ENCODE measurements around the gene POLA1.

Gene POLA1

DNA sequence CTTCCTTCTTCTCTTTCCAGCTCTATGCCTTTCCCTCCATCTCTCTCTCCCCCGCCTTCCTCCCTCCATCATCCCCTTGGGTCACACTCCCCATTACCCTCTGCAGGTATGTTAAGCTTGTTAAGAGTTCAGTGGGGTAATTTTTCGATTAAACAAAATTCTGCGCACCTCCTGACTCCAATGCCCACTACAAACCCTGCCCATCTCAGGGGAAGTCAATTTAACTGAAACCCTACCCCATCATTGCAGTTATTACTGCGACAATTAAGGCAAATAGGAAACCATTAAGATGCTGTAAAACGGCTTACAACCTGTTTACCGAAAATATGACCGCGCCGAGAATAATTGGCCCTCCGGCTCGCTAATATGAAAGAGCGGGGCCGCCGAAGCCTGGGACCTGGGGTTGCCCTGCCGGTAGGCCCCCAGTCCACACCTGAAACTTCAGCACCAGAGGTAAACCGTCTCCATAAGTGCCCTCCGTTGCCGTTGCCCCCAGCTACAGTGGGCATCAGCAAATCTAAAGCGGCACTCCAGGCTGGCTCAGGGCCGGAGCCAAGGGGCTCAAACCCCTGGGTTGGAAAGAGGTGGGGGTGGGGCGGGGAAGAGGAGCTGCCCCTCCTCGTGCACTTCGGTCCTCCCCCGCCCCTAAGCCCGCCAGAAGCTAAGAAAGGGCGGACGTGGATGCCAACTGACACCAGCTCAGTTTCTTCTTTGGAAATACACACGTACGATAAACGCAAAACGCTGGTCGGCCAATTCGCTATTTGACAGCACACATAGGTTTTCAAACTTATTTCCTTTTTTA, 317.3 kb downstream of the POLA1 start:
- no peaks in the 10 kb centered on the region for H3K4me1 ChIP-seq (ENCODE audit: insufficient read depth, poor library complexity, severe bottlenecking)
- no peak for DNase-seq (ENCODE audit: low spot score)
- no peak overlapping the region for H3K4me3 ChIP-seq (ENCODE audit: severe bottlenecking)
- peaks cover 96% of the 10 kb centered on the region for H3K27me3 ChIP-seq (ENCODE audit: insufficient read depth, poor library complexity, severe bottlenecking)
- TF ChIP-seq, protein P1, sequence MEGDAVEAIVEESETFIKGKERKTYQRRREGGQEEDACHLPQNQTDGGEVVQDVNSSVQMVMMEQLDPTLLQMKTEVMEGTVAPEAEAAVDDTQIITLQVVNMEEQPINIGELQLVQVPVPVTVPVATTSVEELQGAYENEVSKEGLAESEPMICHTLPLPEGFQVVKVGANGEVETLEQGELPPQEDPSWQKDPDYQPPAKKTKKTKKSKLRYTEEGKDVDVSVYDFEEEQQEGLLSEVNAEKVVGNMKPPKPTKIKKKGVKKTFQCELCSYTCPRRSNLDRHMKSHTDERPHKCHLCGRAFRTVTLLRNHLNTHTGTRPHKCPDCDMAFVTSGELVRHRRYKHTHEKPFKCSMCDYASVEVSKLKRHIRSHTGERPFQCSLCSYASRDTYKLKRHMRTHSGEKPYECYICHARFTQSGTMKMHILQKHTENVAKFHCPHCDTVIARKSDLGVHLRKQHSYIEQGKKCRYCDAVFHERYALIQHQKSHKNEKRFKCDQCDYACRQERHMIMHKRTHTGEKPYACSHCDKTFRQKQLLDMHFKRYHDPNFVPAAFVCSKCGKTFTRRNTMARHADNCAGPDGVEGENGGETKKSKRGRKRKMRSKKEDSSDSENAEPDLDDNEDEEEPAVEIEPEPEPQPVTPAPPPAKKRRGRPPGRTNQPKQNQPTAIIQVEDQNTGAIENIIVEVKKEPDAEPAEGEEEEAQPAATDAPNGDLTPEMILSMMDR (IDR thresholded peaks at IDR 0.05; ENCODE audit: poor library complexity, severe bottlenecking), result no peak
- ATAC-seq (ENCODE audit: low read depth), result no peak
- H3K9me3 ChIP-seq (ENCODE audit: severe bottlenecking), result no peaks in the 10 kb centered on the region
- H3K27ac ChIP-seq (ENCODE audit: poor library complexity, severe bottlenecking), result no peak overlapping the region
- no peaks in the 10 kb centered on the region for H3K36me3 ChIP-seq (ENCODE audit: low read depth)

DNA sequence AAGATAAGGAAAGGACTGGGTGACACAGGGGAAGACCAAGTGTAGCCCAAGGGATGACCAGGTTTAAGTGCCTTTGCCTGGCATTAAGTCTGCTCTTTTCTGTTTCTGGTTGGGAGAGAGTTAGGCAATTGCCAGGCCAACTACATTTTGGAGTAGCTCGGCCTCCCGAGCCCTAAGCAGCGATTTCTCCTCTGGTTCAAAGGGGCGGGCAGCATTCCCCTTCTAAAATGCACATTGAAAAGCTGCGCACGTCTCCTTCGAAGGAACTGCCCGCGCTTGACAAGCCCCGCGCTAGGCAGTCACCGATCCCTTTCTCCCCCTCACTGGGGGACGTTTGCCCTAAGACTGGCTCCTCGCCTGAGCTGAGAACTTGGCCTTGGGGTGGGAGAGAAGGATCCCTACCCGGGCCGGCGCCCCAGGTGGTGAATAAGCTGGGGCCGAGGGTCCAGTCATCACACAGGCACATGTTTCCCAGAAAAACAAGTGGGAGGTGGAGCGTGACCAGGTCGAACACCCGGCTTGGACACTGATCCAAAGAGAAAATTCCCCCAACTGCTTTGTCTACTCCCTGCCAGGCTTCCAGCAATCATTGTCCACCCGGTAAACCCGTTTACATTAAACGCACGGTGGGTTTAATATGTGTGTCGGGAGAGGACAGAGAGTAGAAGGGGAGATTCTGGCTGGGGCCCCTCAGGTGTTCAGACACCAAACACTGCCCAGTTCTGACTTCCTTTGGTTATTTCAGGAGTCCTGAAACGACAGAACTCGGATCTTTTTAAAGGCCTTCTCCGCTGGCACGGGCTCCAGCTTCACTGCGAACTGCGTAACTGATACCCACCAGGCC, 318.1 kb downstream of the POLA1 start:
- H3K27ac ChIP-seq (ENCODE audit: poor library complexity, severe bottlenecking), result no peak overlapping the region
- DNase-seq (ENCODE audit: low spot score) (no peak), ATAC-seq (ENCODE audit: low read depth) (no peak)
- no peaks in the 10 kb centered on the region for H3K9me3 ChIP-seq (ENCODE audit: severe bottlenecking)
- H3K36me3 ChIP-seq (ENCODE audit: low read depth), result no peaks in the 10 kb centered on the region
- H3K4me1 ChIP-seq (ENCODE audit: insufficient read depth, poor library complexity, severe bottlenecking), result no peaks in the 10 kb centered on the region
- TF ChIP-seq, protein P1 (IDR thresholded peaks at IDR 0.05; ENCODE audit: poor library complexity, severe bottlenecking), result no peak
- H3K27me3 ChIP-seq (ENCODE audit: insufficient read depth, poor library complexity, severe bottlenecking), result peaks cover 96% of the 10 kb centered on the region
- H3K4me3 ChIP-seq (ENCODE audit: severe bottlenecking), result no peak overlapping the region

DNA sequence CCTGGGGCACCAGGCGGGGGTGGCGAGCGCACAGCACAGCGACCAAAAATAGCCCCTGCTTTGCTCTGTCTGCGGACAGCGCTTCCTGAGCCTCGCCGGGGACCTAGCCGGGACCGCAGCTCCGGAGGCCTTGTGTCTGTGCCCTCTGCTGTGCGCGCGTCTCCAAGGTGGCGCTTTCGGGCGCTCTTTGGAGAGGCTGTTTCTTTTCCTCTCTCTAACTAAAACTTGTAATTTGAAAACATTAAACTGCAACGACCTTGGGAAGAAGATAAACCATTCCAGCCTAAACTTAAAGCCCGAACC, 318.7 kb downstream of the POLA1 start:
- H3K36me3 ChIP-seq (ENCODE audit: low read depth), result no peaks in the 10 kb centered on the region
- H3K4me3 ChIP-seq (ENCODE audit: severe bottlenecking), result no peak overlapping the region
- H3K9me3 ChIP-seq (ENCODE audit: severe bottlenecking), result no peaks in the 10 kb centered on the region
- ATAC-seq (ENCODE audit: low read depth), result peak; percentile 33; the same call in 1 of the 3 replicates
- TF ChIP-seq, protein P1 (IDR thresholded peaks at IDR 0.05; ENCODE audit: poor library complexity, severe bottlenecking), result no peak
- DNase-seq (ENCODE audit: low spot score), result no peak
- no peak overlapping the region for H3K27ac ChIP-seq (ENCODE audit: poor library complexity, severe bottlenecking)
- H3K27me3 ChIP-seq (ENCODE audit: insufficient read depth, poor library complexity, severe bottlenecking), result peaks cover 96% of the 10 kb centered on the region
- no peaks in the 10 kb centered on the region for H3K4me1 ChIP-seq (ENCODE audit: insufficient read depth, poor library complexity, severe bottlenecking)

DNA sequence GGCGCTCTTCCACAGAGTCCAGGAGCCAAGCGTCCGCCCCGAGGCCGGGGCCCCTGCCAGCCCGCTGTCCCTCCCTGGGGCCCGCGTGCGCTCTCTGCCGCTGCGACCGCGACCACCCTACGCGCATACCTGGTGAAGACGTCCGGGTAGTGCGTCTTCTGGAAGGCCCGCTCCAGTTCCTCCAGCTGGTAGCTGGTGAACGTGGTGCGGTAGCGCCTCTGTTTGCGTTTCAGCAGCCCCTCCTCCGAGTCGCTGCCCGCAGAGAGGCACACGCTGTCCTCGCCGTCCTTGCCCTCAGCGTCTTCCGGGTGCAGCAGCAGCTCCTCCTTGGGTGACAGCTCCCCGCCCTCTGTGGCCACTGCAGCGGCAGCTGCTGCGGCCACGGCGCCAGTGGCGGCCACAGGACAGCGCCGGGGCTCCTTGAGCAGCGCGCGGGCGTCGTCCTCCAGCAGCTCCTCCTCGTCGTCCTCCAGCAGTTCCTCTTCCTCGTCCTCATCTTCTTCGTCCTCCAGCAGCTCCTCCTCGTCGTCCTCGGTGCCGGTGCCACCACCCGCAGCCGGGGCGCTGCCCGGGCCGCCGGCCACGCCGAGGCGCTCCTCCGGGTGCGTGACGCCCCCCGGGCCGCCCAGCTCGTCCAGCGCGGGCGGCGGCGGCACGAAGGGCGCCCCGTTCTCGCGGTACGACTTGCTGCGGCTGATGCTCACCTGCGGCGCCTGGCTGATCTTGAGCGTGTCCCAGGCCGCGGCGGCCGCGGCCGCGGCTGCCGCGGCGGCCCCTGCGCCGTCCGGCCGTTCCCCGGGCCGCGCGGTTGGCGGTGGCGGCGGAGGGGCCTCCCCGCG, 319.3 kb downstream of the POLA1 start:
- H3K4me1 ChIP-seq (ENCODE audit: insufficient read depth, poor library complexity, severe bottlenecking), result no peaks in the 10 kb centered on the region
- no peak for ATAC-seq (ENCODE audit: low read depth)
- H3K9me3 ChIP-seq (ENCODE audit: severe bottlenecking), result no peaks in the 10 kb centered on the region
- no peak overlapping the region for H3K27ac ChIP-seq (ENCODE audit: poor library complexity, severe bottlenecking)
- H3K36me3 ChIP-seq (ENCODE audit: low read depth), result no peaks in the 10 kb centered on the region
- H3K27me3 ChIP-seq (ENCODE audit: insufficient read depth, poor library complexity, severe bottlenecking), result peaks cover 96% of the 10 kb centered on the region
- DNase-seq (ENCODE audit: low spot score), result no peak
- TF ChIP-seq, protein P1 (IDR thresholded peaks at IDR 0.05; ENCODE audit: poor library complexity, severe bottlenecking), result no peak
- peak overlapping the region; percentile 12 for H3K4me3 ChIP-seq (ENCODE audit: severe bottlenecking)
